ENCODE measurements around the gene FAM110A. TPM values are rescaled to one million over a fixed set of nuclear protein-coding genes. Genes with fewer than 3 reads are reported as not detected.
"Not testable (repeated sequence)": the region's sequence is repeated elsewhere in the genome, so short reads cannot be mapped to it uniquely, and the experiment has no call there.

Gene FAM110A
- total and polyA plus RNA-seq, 9 donors: 7.2 to 23.5 (median 13.6) TPM

GRCh38 chr20:821731-822065, 11.8 kb upstream of the FAM110A start:
- H3K9me3 ChIP-seq (replicated peaks; ENCODE audit: control insufficient read depth, low read depth, low read length): no peaks in the 10 kb centered on the region
- H3K27ac ChIP-seq (ENCODE audit: low read length): peak overlapping the region; percentile 81
- H3K27me3 ChIP-seq (ENCODE audit: control insufficient read depth, insufficient read depth, low read length): no peaks in the 10 kb centered on the region
- DNase-seq: no peak
- H3K4me1 ChIP-seq (ENCODE audit: control insufficient read depth, insufficient read depth, low read length): peaks cover 16% of the 10 kb centered on the region
- 54% methylated on average over 3 of the region's 3 CpGs for WGBS (ENCODE audit: insufficient coverage)
- no peaks in the 10 kb centered on the region for H3K36me3 ChIP-seq (ENCODE audit: control insufficient read depth, insufficient read depth, low read length)
- H3K4me3 ChIP-seq (ENCODE audit: low read length): no peak overlapping the region

GRCh38 chr20:822651-823573, 10.6 kb upstream of the FAM110A start:
- no peak overlapping the region for H3K27ac ChIP-seq (ENCODE audit: low read length)
- H3K4me1 ChIP-seq (ENCODE audit: control insufficient read depth, insufficient read depth, low read length): peaks cover 16% of the 10 kb centered on the region
- H3K9me3 ChIP-seq (replicated peaks; ENCODE audit: control insufficient read depth, low read depth, low read length): no peaks in the 10 kb centered on the region
- 63% methylated on average over 8 of the region's 12 CpGs for WGBS (ENCODE audit: insufficient coverage)
- H3K36me3 ChIP-seq (ENCODE audit: control insufficient read depth, insufficient read depth, low read length): no peaks in the 10 kb centered on the region
- no peaks in the 10 kb centered on the region for H3K27me3 ChIP-seq (ENCODE audit: control insufficient read depth, insufficient read depth, low read length)
- no peak overlapping the region for H3K4me3 ChIP-seq (ENCODE audit: low read length)
- no peak for DNase-seq

- Histone ChIP-seq H3K9me3 (replicated peaks; ENCODE audit: control insufficient read depth, low read depth, low read length) (no peaks in the 10 kb centered on the region), H3K4me3 (ENCODE audit: low read length) (no peak overlapping the region), H3K27me3 (ENCODE audit: control insufficient read depth, insufficient read depth, low read length) (no peaks in the 10 kb centered on the region), H3K27ac (ENCODE audit: low read length) (no peak overlapping the region), H3K36me3 (ENCODE audit: control insufficient read depth, insufficient read depth, low read length) (no peaks in the 10 kb centered on the region), H3K4me1 (ENCODE audit: control insufficient read depth, insufficient read depth, low read length) (peaks cover 16% of the 10 kb centered on the region)
- 82% methylated on average over 2 of the region's 4 CpGs for WGBS (ENCODE audit: insufficient coverage)
- DNase-seq: no peak
Observed at GRCh38 chr20:823574-823902, 10.0 kb upstream of the FAM110A start.

GRCh38 chr20:824490-824889, 9.0 kb upstream of the FAM110A start:
- H3K27me3 ChIP-seq (ENCODE audit: control insufficient read depth, insufficient read depth, low read length): no peaks in the 10 kb centered on the region
- no peak overlapping the region for H3K4me3 ChIP-seq (ENCODE audit: low read length)
- WGBS (ENCODE audit: insufficient coverage): no CpG with 5 or more reads among the region's 4 CpGs
- H3K9me3 ChIP-seq (replicated peaks; ENCODE audit: control insufficient read depth, low read depth, low read length): no peaks in the 10 kb centered on the region
- H3K27ac ChIP-seq (ENCODE audit: low read length): no peak overlapping the region
- H3K36me3 ChIP-seq (ENCODE audit: control insufficient read depth, insufficient read depth, low read length): no peaks in the 10 kb centered on the region
- no peak for DNase-seq
- peaks cover 16% of the 10 kb centered on the region for H3K4me1 ChIP-seq (ENCODE audit: control insufficient read depth, insufficient read depth, low read length)

GRCh38 chr20:824916-825315, 8.6 kb upstream of the FAM110A start:
- 60% methylated on average over 2 of the region's 4 CpGs for WGBS (ENCODE audit: insufficient coverage)
- no peaks in the 10 kb centered on the region for H3K36me3 ChIP-seq (ENCODE audit: control insufficient read depth, insufficient read depth, low read length)
- no peak overlapping the region for H3K4me3 ChIP-seq (ENCODE audit: low read length)
- no peak for DNase-seq
- H3K4me1 ChIP-seq (ENCODE audit: control insufficient read depth, insufficient read depth, low read length): peaks cover 16% of the 10 kb centered on the region
- H3K27ac ChIP-seq (ENCODE audit: low read length): no peak overlapping the region
- no peaks in the 10 kb centered on the region for H3K9me3 ChIP-seq (replicated peaks; ENCODE audit: control insufficient read depth, low read depth, low read length)
- H3K27me3 ChIP-seq (ENCODE audit: control insufficient read depth, insufficient read depth, low read length): no peaks in the 10 kb centered on the region

- Histone ChIP-seq H3K36me3 (ENCODE audit: control insufficient read depth, insufficient read depth, low read length) (no peaks in the 10 kb centered on the region), H3K4me1 (ENCODE audit: control insufficient read depth, insufficient read depth, low read length) (peaks cover 13% of the 10 kb centered on the region), H3K4me3 (ENCODE audit: low read length) (no peak overlapping the region), H3K27ac (ENCODE audit: low read length) (no peak overlapping the region), H3K27me3 (ENCODE audit: control insufficient read depth, insufficient read depth, low read length) (no peaks in the 10 kb centered on the region), H3K9me3 (replicated peaks; ENCODE audit: control insufficient read depth, low read depth, low read length) (no peaks in the 10 kb centered on the region)
- WGBS (ENCODE audit: insufficient coverage): 81% methylated on average over 3 of the region's 9 CpGs
- DNase-seq: no peak
Observed at GRCh38 chr20:825710-826421, 7.6 kb upstream of the FAM110A start.

GRCh38 chr20:826695-827323, 6.7 kb upstream of the FAM110A start:
- Histone ChIP-seq H3K27me3 (ENCODE audit: control insufficient read depth, insufficient read depth, low read length) (no peaks in the 10 kb centered on the region), H3K4me3 (ENCODE audit: low read length) (no peak overlapping the region), H3K9me3 (replicated peaks; ENCODE audit: control insufficient read depth, low read depth, low read length) (no peaks in the 10 kb centered on the region), H3K27ac (ENCODE audit: low read length) (no peak overlapping the region), H3K36me3 (ENCODE audit: control insufficient read depth, insufficient read depth, low read length) (no peaks in the 10 kb centered on the region), H3K4me1 (ENCODE audit: control insufficient read depth, insufficient read depth, low read length) (peaks cover 5% of the 10 kb centered on the region)
- DNase-seq: no peak
- 94% methylated on average over 6 of the region's 7 CpGs for WGBS (ENCODE audit: insufficient coverage)

- 73% methylated on average over 3 of the region's 8 CpGs for WGBS (ENCODE audit: insufficient coverage)
- DNase-seq; H3K4me1 ChIP-seq (ENCODE audit: control insufficient read depth, insufficient read depth, low read length); H3K36me3 ChIP-seq (ENCODE audit: control insufficient read depth, insufficient read depth, low read length); H3K9me3 ChIP-seq (replicated peaks; ENCODE audit: control insufficient read depth, low read depth, low read length); H3K27me3 ChIP-seq (ENCODE audit: control insufficient read depth, insufficient read depth, low read length); H3K4me3 ChIP-seq (ENCODE audit: low read length); H3K27ac ChIP-seq (ENCODE audit: low read length): not testable (repeated sequence)
Observed at GRCh38 chr20:827981-828380, 5.5 kb upstream of the FAM110A start.

GRCh38 chr20:828987-829386, 4.5 kb upstream of the FAM110A start:
- Histone ChIP-seq H3K4me1 (ENCODE audit: control insufficient read depth, insufficient read depth, low read length) (peaks cover under 1% of the 10 kb centered on the region), H3K27me3 (ENCODE audit: control insufficient read depth, insufficient read depth, low read length) (no peaks in the 10 kb centered on the region), H3K9me3 (replicated peaks; ENCODE audit: control insufficient read depth, low read depth, low read length) (no peaks in the 10 kb centered on the region), H3K4me3 (ENCODE audit: low read length) (no peak overlapping the region), H3K36me3 (ENCODE audit: control insufficient read depth, insufficient read depth, low read length) (no peaks in the 10 kb centered on the region), H3K27ac (ENCODE audit: low read length) (no peak overlapping the region)
- 52% methylated on average over 2 of the region's 6 CpGs for WGBS (ENCODE audit: insufficient coverage)
- DNase-seq: no peak

- Histone ChIP-seq H3K27me3 (ENCODE audit: control insufficient read depth, insufficient read depth, low read length) (no peaks in the 10 kb centered on the region), H3K9me3 (replicated peaks; ENCODE audit: control insufficient read depth, low read depth, low read length) (no peaks in the 10 kb centered on the region), H3K4me1 (ENCODE audit: control insufficient read depth, insufficient read depth, low read length) (peaks cover 6% of the 10 kb centered on the region), H3K27ac (ENCODE audit: low read length) (no peak overlapping the region), H3K36me3 (ENCODE audit: control insufficient read depth, insufficient read depth, low read length) (no peaks in the 10 kb centered on the region), H3K4me3 (ENCODE audit: low read length) (no peak overlapping the region)
- no peak for DNase-seq
- 100% methylated on average over 1 of the region's 2 CpGs for WGBS (ENCODE audit: insufficient coverage)
Observed at GRCh38 chr20:829551-829950, 4.0 kb upstream of the FAM110A start.

Data from muscle of leg (tissue), 11 donors.